Skeletal muscle satellite cell (primary cell): ENCODE measurements around the gene PEAR1. TPM values are rescaled to one million over a fixed set of nuclear protein-coding genes. Genes with fewer than 3 reads are reported as not detected.

Experiments used
- H3K27me3 ChIP-seq: 2 replicates; pipeline ENCODE4 v1.7.0; 2013; ENCODE audit warnings: low read length; ENCODE audit not compliant: control insufficient read depth, insufficient read depth
- H3K36me3 ChIP-seq: 2 replicates; pipeline ENCODE4 v1.7.0; 2013; ENCODE audit warnings: mild to moderate bottlenecking, control low read depth, low read length; ENCODE audit not compliant: insufficient read depth
- H3K4me1 ChIP-seq: 2 replicates; pipeline ENCODE4 v1.7.0; 2013; ENCODE audit warnings: low read length; ENCODE audit not compliant: control insufficient read depth, insufficient read depth
- H3K4me2 ChIP-seq: 2 replicates; pipeline ENCODE4 v1.7.0; 2013; ENCODE audit warnings: mild to moderate bottlenecking, low read length
- H3K4me3 ChIP-seq: 2 replicates; pipeline ENCODE4 v1.7.0; 2013; ENCODE audit warnings: low read length
- H3K9ac ChIP-seq: 2 replicates; pipeline ENCODE4 v1.7.0; 2013; ENCODE audit warnings: mild to moderate bottlenecking, low read depth, low read length, moderate library complexity
- H3K9me3 ChIP-seq: replicated peaks from 2 replicates; pipeline ENCODE4 v1.7.0; 2013; ENCODE audit warnings: mild to moderate bottlenecking, control low read depth, low read length
- total RNA-seq: library from RNA; depleted of rRNA; stranded (reverse); fragments of >200 nt; gene quantifications from 2 replicates; pipeline ENCODE4 v1.2.3, GENCODE V29; 2012; rRNA removed

PEAR1 gene, protein sequence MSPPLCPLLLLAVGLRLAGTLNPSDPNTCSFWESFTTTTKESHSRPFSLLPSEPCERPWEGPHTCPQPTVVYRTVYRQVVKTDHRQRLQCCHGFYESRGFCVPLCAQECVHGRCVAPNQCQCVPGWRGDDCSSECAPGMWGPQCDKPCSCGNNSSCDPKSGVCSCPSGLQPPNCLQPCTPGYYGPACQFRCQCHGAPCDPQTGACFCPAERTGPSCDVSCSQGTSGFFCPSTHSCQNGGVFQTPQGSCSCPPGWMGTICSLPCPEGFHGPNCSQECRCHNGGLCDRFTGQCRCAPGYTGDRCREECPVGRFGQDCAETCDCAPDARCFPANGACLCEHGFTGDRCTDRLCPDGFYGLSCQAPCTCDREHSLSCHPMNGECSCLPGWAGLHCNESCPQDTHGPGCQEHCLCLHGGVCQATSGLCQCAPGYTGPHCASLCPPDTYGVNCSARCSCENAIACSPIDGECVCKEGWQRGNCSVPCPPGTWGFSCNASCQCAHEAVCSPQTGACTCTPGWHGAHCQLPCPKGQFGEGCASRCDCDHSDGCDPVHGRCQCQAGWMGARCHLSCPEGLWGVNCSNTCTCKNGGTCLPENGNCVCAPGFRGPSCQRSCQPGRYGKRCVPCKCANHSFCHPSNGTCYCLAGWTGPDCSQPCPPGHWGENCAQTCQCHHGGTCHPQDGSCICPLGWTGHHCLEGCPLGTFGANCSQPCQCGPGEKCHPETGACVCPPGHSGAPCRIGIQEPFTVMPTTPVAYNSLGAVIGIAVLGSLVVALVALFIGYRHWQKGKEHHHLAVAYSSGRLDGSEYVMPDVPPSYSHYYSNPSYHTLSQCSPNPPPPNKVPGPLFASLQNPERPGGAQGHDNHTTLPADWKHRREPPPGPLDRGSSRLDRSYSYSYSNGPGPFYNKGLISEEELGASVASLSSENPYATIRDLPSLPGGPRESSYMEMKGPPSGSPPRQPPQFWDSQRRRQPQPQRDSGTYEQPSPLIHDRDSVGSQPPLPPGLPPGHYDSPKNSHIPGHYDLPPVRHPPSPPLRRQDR
- total RNA-seq = 0.22 and 1.8 TPM in 2 replicates

DNA sequence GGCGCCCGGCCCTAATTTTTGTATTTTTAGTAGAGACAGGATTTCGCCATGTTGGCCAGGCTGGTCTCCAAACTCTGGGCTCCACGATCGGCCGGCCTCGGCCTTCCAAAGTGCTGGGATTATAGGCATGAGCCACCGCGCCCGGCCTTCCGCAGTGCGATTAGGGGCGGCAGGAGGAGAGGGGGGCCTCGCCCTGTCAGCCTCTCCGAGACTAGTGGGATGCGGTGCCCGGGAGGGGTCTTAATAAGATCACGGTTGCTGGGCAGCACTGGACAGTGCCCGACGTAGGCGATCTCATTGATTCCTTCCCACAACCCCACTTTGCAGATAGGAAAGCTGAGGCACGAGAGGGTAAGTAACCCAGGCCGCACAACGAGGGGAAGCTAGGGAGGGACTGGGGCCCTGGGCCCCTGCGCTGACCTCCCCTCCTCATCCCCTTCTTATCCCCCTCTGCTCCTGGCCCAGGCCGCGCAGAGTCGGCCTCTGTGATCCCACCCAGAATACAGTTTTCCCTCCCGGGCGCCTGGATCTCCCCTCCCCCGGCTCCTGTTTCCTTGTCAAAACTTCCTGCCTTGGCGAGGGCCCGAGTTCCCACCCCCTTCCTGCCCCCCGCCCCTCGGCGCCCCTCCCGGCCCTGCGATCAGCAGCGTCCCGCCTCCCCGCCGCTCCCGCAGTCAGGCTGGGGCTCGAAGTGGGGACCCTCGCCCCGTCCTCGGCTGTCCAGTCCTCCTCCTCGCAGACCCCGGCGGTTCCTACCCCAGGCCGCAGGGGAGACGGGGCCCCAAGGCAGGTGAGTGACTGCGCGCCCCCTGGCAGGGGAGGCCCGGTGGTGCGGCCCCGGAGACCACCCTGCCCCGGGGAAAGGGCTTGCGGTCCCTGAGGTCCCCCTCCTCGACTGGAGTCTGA lies at the start of gene PEAR1:
Gene PEAR1, plus strand, starts transcription at position 671 of the 906 bp plus-strand sequence. CDS start 10,209 bp downstream, outside the sequence.
- H3K4me3 ChIP-seq = peak within 1 kb of the TSS; percentile 37
- H3K9me3 ChIP-seq = no peaks in the 10 kb centered on the region
- peaks cover 33% of the 10 kb centered on the region for H3K4me1 ChIP-seq
- H3K9ac ChIP-seq = no peak within 1 kb of the TSS
- H3K4me2 ChIP-seq = peak within 1 kb of the TSS; percentile 54
- peaks cover 17% of the 10 kb centered on the region for H3K27me3 ChIP-seq
- no peaks in the 10 kb centered on the region for H3K36me3 ChIP-seq

DNA sequence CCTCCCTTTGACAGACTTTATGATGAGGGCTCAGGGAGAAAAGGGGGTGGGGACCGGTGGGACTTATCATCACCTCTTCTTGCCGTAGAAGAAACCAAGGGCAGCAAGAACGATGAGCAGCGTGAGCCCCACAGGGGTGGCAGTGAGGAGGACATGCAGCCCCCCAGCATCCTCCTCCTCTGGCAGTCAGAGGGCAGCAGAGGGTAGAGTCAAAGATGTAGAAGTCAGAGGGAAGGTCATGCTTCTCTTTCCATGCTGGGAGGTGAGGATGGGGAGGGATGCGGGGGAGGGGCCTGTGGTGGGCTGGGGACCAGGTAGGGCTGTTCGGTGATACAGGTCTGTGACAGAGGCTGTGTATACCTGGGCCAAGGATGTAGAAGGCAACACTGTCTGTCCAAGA lies 49.4 kb upstream of the PEAR1 start:
- no peaks in the 10 kb centered on the region for H3K36me3 ChIP-seq
- peaks cover 84% of the 10 kb centered on the region for H3K27me3 ChIP-seq
- H3K4me2 ChIP-seq = no peak overlapping the region

DNA sequence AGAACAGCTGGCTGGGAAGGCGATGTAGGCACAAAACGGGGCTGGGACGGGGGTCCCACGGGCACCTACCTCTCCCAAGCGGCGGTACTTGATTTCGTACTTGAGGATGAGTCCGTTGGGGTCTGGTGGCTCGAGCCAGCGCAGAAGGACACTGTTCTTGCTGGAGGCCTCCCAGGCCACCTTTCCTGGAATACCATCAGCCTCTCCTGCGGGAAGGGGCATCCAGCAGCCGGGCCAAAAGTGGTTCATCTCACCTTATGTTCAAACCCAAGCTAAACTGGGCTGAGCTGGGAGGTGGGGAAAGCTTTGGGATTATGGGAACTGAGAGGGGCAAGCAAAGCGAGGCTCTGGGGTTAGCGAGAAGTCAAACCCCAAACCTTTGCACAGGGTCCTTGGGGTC lies 48.9 kb upstream of the PEAR1 start:
- H3K9me3 ChIP-seq = no peaks in the 10 kb centered on the region
- H3K4me3 ChIP-seq = no peak overlapping the region
- H3K36me3 ChIP-seq = no peaks in the 10 kb centered on the region
- no peak overlapping the region for H3K4me2 ChIP-seq
- H3K27me3 ChIP-seq = peaks cover 81% of the 10 kb centered on the region
- H3K9ac ChIP-seq = no peak overlapping the region
- no peaks in the 10 kb centered on the region for H3K4me1 ChIP-seq

More for the DNA sequence above, 49.4 kb upstream of the PEAR1 start:
- Histone ChIP-seq H3K9ac (no peak overlapping the region), H3K4me3 (no peak overlapping the region), H3K4me1 (no peaks in the 10 kb centered on the region), H3K9me3 (no peaks in the 10 kb centered on the region)

DNA sequence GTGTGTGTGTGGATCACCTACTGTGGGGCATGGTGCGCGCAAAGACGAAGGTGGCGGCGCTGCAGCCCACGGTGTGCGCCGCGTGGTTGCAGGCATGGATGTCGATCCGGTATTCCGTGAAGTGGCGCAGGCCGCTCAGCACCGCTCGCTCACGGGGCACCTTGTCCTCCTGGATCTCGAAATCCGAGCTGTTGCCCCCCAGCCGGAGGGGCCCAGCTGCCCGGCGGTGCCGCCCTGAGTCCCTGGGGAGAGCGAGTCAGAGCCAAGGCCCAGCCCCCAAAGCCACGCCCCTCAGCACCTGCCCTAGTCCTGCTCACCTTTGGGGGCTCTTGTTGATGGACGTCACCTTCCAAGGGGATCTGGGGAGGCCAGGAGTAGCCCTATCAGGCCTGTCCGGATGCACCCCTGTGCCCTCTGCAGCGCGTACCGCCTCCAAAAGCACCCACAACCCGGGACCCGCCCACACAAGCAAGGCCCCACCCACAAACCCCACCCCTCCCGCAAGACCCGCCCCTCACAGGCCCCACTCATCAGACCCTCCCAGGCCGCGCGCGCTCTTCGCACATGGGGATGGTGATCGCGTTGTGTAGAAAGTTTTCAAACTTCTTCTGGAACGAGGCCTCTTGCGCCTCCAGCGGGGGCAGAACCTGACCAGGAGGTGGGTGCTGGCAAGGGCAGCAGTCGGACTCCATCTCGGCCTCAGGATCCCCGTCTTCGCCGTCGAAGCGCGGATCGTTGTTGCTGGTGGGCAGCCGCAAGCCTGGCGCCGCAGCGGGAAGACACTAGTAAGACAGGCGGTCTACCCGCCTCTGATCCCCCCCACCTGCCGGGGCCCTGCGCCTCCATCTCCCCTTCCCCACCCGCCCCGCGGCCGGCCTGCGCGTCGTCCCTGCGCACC lies 48.2 kb upstream of the PEAR1 start:
- Histone ChIP-seq H3K4me3 (no peak overlapping the region), H3K4me1 (no peaks in the 10 kb centered on the region), H3K36me3 (no peaks in the 10 kb centered on the region), H3K4me2 (no peak overlapping the region), H3K27me3 (peaks cover 78% of the 10 kb centered on the region), H3K9ac (no peak overlapping the region), H3K9me3 (no peaks in the 10 kb centered on the region)

DNA sequence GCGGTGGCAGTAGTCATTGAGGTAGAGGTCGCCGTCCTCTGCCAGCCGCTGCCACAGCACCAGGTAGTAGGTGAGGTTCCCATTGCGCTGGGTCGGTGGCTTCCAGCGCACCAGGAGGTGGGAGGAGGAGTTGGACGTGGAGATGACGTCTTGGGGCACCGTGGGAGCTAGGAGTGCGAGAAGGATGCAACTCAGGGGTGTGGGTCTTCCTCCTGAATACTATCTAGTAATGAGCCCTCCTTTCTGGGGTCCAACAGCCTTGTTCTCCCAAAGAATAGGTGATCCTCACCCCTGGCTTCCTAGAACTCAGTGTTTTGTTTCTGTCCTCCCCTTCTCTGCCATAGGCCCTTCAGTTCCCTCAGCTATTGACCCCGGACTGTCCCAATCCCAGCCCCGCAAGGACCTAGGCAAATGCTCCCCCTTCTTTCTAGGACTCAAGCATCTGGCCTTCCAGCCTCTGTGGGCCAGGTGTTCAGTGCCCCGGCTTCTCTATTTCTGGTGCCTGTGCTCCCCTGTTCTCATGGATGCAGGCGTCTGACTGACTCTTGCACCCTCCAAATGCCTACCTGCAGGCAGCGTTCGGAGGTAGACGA lies 47.5 kb upstream of the PEAR1 start:
- H3K4me3 ChIP-seq = no peak overlapping the region
- no peaks in the 10 kb centered on the region for H3K36me3 ChIP-seq
- peaks cover 75% of the 10 kb centered on the region for H3K27me3 ChIP-seq
- no peak overlapping the region for H3K9ac ChIP-seq
- no peaks in the 10 kb centered on the region for H3K9me3 ChIP-seq
- no peak overlapping the region for H3K4me2 ChIP-seq
- H3K4me1 ChIP-seq = no peaks in the 10 kb centered on the region

DNA sequence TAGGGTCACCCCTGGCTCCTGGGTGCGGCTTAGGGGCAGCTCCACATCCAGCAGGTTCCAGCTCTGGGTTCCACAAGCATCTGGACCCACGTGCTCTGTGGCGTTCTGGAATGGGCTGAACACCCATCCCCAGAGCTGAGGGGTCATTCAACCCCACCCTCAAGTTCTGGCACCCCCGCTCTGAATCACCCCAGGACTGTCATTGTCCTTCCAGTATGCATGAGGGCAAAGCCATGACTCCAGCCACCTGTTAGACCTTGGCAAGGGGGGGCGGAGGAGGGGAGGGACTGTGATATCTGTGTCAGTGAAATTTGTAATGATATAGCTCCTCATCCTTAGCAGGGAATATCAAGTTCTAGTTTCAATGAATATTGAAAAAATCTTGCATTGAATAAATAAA lies 46.9 kb upstream of the PEAR1 start:
- H3K36me3 ChIP-seq = no peaks in the 10 kb centered on the region
- H3K27me3 ChIP-seq = peaks cover 77% of the 10 kb centered on the region
- H3K4me1 ChIP-seq = no peaks in the 10 kb centered on the region
- no peak overlapping the region for H3K4me2 ChIP-seq
- H3K9ac ChIP-seq = no peak overlapping the region
- no peak overlapping the region for H3K4me3 ChIP-seq
- H3K9me3 ChIP-seq = no peaks in the 10 kb centered on the region

DNA sequence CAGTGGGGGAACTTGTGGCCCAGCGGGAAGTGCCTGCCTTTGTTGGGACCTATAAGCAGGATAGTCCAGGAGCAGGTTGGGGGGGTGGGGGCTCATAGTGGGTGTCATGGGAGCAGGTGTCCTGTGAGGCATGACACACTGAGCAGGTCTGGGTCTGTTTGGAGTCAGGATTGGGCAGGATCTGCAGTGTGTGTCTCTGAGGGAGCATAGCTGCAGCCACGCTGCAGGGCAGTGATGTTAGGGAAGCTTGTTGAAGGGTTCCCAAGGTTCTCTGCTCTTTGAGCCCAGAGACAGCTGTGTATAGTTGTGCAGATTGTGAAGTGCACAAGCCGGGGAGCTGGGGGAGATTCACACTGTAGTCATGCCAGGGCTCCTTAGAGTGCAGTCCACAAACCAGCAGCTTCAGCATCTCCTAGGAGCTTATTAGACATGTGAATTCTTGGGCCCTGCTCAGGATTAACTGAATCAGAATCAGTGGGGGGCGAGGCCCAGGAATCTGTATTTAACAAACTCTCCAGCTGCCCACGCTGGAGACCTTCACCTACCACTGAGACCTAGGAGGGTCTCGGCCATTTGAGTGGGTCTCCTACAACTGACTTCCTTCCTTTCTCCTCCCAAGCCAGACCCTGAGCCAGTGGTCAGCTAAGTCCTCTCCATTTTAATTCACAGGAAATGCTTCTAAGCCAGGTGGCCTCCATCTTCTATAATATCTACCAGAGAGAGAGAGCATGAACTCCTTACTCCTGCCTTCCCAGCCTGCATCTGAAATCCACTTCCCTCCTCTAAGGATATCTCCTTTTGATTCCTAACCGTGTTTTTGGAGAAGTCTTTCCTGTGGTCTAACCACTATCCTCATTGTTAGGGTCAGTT lies 45.7 kb upstream of the PEAR1 start:
- Histone ChIP-seq H3K9me3 (no peaks in the 10 kb centered on the region), H3K36me3 (no peaks in the 10 kb centered on the region), H3K4me3 (no peak overlapping the region), H3K27me3 (peaks cover 74% of the 10 kb centered on the region), H3K4me2 (no peak overlapping the region), H3K4me1 (peaks cover 4% of the 10 kb centered on the region), H3K9ac (no peak overlapping the region)

DNA sequence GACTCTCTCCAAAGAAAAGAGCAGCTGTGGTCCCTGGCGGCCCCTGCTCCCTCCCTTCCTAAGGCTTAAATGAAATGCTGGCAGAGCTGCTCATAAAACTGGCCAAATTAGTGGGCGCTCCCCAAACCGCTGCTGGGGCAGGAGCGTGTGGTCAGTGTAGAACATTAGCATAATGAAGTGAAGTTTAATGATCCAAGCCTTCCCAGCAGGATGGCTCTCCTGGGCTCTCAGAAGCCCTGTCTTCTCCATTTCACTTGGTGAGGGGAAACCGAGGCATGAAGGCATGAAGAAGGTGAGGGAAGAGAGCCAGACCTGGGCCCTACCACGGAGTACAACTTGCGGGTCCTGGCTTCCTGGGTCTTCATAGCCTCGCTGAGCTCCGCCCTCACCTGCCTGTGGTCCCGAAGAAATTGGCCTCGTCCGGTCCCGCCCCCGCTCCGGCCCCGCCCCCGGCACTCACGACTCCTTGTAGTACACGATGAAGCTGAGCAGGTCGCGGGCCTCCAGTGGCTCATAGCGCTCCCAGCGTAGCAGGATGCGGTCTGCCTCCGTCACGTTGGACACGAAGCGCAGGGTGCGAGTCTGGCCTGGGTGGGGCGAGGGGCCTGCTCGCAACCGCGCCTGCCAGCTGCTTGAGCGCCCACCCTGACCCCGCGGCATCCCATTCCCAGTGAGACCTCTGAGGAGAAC lies 44.9 kb upstream of the PEAR1 start:
- H3K9ac ChIP-seq = no peak overlapping the region
- H3K9me3 ChIP-seq = no peaks in the 10 kb centered on the region
- H3K4me1 ChIP-seq = peaks cover 4% of the 10 kb centered on the region
- H3K4me3 ChIP-seq = no peak overlapping the region
- peaks cover 73% of the 10 kb centered on the region for H3K27me3 ChIP-seq
- H3K36me3 ChIP-seq = no peaks in the 10 kb centered on the region
- H3K4me2 ChIP-seq = no peak overlapping the region

DNA sequence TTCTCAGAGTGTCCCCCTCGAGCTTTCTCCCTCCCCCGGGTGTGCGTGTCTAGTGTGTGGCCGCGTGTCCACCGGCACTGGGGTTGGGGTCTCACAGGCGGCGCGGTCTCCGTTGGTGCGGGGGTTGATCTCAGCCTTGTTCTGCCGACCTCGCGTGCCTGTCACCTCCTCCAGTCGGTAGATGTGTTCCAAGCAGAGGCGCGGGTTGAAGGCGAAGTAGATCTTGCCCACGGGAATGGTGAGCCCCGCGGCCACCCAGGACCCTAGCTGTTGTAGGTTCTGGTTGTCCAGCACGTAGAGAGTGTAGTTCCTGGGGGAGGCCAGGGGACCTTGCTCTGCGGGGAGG lies 44.4 kb upstream of the PEAR1 start:
- no peaks in the 10 kb centered on the region for H3K9me3 ChIP-seq
- peaks cover 4% of the 10 kb centered on the region for H3K4me1 ChIP-seq
- H3K9ac ChIP-seq = no peak overlapping the region
- H3K27me3 ChIP-seq = peaks cover 73% of the 10 kb centered on the region
- H3K4me2 ChIP-seq = no peak overlapping the region
- H3K36me3 ChIP-seq = no peaks in the 10 kb centered on the region
- H3K4me3 ChIP-seq = no peak overlapping the region
